T-helper 17 cell (primary cell): Measurements from ENCODE around the gene TMC3. TPM values are rescaled to one million over a fixed set of nuclear protein-coding genes. Genes with fewer than 3 reads are reported as not detected.

Source experiments
- ATAC-seq: fragments of 150-1000 bp; cut with Tn5 transposase; 2 replicates; pipeline ENCODE4 v1.10.0; 2021; ENCODE audit warnings: mild to moderate bottlenecking, moderate library complexity
- DNase-seq, 3 donors: peaks; one replicate each; pipeline versions ENCODE4 v3.0.0 to v3.0.0-alpha.2; 2020 to 2021
- H3K9me3 ChIP-seq: one replicate; pipeline ENCODE4 v1.7.0; 2013; ENCODE audit warnings: low read length, mild to moderate bottlenecking; ENCODE audit not compliant: control insufficient read depth, poor library complexity, severe bottlenecking
- H3K27ac Mint-ChIP-seq: one replicate; pipeline ENCODE4 v1.8.0; 2022; ENCODE audit warnings: mild to moderate bottlenecking, moderate library complexity, mixed read lengths
- H3K27me3 Mint-ChIP-seq: one replicate; pipeline ENCODE4 v1.8.0; 2022; ENCODE audit warnings: mixed read lengths
- H3K36me3 Mint-ChIP-seq: one replicate; pipeline ENCODE4 v1.8.0; 2022; ENCODE audit warnings: low read depth, mixed read lengths
- H3K4me1 Mint-ChIP-seq: one replicate; pipeline ENCODE4 v1.8.0; 2022; ENCODE audit warnings: mild to moderate bottlenecking, mixed read lengths
- H3K4me3 Mint-ChIP-seq: one replicate; pipeline ENCODE4 v1.8.0; 2022; ENCODE audit warnings: mild to moderate bottlenecking, moderate library complexity, mixed read lengths
- total RNA-seq, 4 donors: library from RNA in 2 of 4; stranded (reverse) in 2 of 4; gene quantifications; one replicate each; pipeline ENCODE4 v1.2.3 and lab custom pipeline; 2022 to 2026

TMC3 gene
- total RNA-seq, 2 donors from 2014 or later = not detected

DNA sequence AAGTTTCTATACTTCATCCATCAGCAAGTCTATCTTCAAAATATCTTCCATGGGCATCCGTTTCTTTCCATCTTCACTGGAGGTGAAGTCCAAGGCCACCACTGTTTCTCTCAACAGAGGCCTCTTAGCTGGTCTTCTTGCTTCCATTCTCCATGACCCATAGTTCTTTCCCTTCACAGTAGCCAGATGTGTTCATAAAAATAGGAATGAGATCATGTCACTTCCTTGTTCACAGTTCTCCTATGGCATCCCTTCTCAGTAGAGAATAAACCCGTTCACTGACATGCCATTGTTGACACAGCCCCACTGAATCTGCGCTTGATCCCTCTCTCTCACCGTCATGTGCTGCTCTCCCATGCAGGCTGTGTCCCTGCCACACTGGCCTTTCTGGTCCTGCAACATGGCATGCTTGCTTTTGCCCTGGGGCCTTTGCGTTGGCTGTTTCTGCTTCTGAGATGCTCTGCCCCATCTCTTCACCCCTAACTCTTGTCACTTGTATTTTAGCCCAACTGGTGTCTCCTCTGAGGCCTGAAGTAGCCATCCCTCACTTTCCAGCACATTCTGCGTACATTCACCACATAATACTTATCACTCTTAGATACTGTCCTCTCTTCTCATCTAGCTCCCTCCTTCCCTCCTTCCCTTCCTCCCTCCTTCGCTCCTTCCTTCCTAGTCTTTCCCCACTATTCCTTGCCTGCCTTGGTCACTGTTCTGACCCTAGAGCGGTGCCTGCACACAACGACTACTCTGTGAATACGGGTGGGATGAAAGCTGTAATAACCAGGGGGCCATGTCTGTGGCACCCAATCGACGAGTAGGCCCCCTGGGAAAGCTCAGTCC, 92.0 kb downstream of the TMC3 start:
- DNase-seq (no peak), ATAC-seq (no peak)
- Mint-ChIP-seq H3K4me3 (no peak overlapping the region), H3K36me3 (no peaks in the 10 kb centered on the region), H3K4me1 (peaks cover 46% of the 10 kb centered on the region), H3K27ac (no peak overlapping the region), H3K27me3 (no peaks in the 10 kb centered on the region)
- no peaks in the 10 kb centered on the region for H3K9me3 ChIP-seq

DNA sequence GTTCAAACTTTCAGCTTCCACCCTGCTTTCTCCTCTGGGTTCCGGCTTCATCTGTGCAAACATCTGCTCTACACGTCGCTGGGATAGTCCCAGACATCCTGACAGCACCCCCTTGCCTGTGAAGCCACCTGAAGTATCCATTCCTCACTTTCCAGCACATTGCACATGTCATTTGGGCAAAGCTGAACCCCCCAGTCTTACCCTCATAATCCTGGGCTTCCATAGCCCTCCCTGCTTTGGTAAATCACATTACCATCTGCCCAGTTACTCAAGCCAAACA, 92.6 kb downstream of the TMC3 start:
- Mint-ChIP-seq H3K4me1 (peaks cover 40% of the 10 kb centered on the region), H3K27me3 (no peaks in the 10 kb centered on the region), H3K4me3 (no peak overlapping the region)

More for the DNA sequence above, 92.6 kb downstream of the TMC3 start:
- DNase-seq (no peak), ATAC-seq (no peak)
- H3K36me3 Mint-ChIP-seq = no peaks in the 10 kb centered on the region
- no peak overlapping the region for H3K27ac Mint-ChIP-seq
- no peaks in the 10 kb centered on the region for H3K9me3 ChIP-seq

Other genes with a start within 250 kb of the TMC3 start
- gene CFAP161, start 239.9 kb downstream of the TMC3 start, total RNA-seq = 1 to 10 TPM in 1 of 2 donors, not detected in 1; 4.1 TPM
- 100 to 1,000 TPM in 1 of 2 donors, 10 to 100 TPM in 1; 87.1 to 104 TPM for gene IL16, start 177.3 kb downstream of the TMC3 start, total RNA-seq
- gene STARD5, start 50.1 kb downstream of the TMC3 start, total RNA-seq = 1 to 10 TPM; 4.3 to 4.6 TPM